ENCODE results near the gene MATN3. TPM values are rescaled to one million over a fixed set of nuclear protein-coding genes. Genes with fewer than 3 reads are reported as not detected.

Gene MATN3
- polyA plus RNA-seq, 1 of the 3 experiments (the other 2 are of a cell fraction), result 5.9 TPM

GRCh38 chr2:20054931-20055330 is 42.5 kb upstream of the MATN3 start:
- Histone ChIP-seq H3K4me2 (no peak overlapping the region), H4K20me1 (ENCODE audit: insufficient read depth) (no peaks in the 10 kb centered on the region), H3K27me3 (ENCODE audit: insufficient read depth) (no peaks in the 10 kb centered on the region), H3K79me2 (ENCODE audit: insufficient read depth) (peaks cover 23% of the 10 kb centered on the region), H3K27ac (ENCODE audit: low read depth in 2 of 2, low read length in 1 of 2) (no peak overlapping the region), H3K4me1 (ENCODE audit: control insufficient read depth in 1 of 2, insufficient read depth in 2 of 2, low read depth in 1 of 2, low read length in 1 of 2) (peaks cover 0 to 11% of the 10 kb centered on the region in 2 experiments; a peak in 2 of 4 replicates), H3K9me3 (no peaks in the 10 kb centered on the region), H3F3A (replicated peaks; ENCODE audit: insufficient read depth) (peaks cover 3% of the 10 kb centered on the region), H3K9me2 (no peaks in the 10 kb centered on the region), H3K4me3 (ENCODE audit: low read depth in 2 of 2, low read length in 1 of 2) (no peak overlapping the region), H3K36me3 (replicated peaks in 1 of 2; ENCODE audit: control insufficient read depth in 1 of 2, insufficient read depth in 2 of 2, low read length in 1 of 2) (no peaks in the 10 kb centered on the region), H2AFZ (ENCODE audit: low read depth) (no peak overlapping the region), H3K9ac (no peak overlapping the region)
- no peak for DNase-seq
- CTCF ChIA-PET, result interaction anchor here (1.2 to 2.8 kb wide), 7 partner anchors 8 to 44 kb away, joined by 4 to 13 read pairs (median 5); no protein-coding TSS in a partner anchor
- POLR2A ChIA-PET, result no interaction called here
- TF ChIP-seq NFIC (IDR thresholded peaks at IDR 0.05; ENCODE audit: borderline replicate concordance) (no peak), MEF2A (IDR thresholded peaks at IDR 0.05; ENCODE audit: borderline replicate concordance, low read depth) (no peak), REST (IDR thresholded peaks at IDR 0.05; ENCODE audit: low read depth, low read length) (no peak), TEAD4 (IDR thresholded peaks at IDR 0.05; ENCODE audit: borderline replicate concordance, insufficient read depth) (no peak), GATA2 (CRISPR knock-in tag; IDR thresholded peaks at IDR 0.05) (no peak), RAD21 (IDR thresholded peaks at IDR 0.05; ENCODE audit: low read length) (no peak), CHD2 (IDR thresholded peaks at IDR 0.05; ENCODE audit: low read length, partially characterized antibody) (no peak), FOSL2 (IDR thresholded peaks at IDR 0.05; ENCODE audit: borderline replicate concordance, low read depth) (no peak), IRF3 (IDR thresholded peaks at IDR 0.05; ENCODE audit: low read depth, low read length) (no peak), TCF12 (IDR thresholded peaks at IDR 0.05) (no peak), TAF1 (IDR thresholded peaks at IDR 0.05; ENCODE audit: borderline replicate concordance, low read depth, low read length) (no peak), FOXM1 (IDR thresholded peaks at IDR 0.05; ENCODE audit: low read depth) (no peak)
- WGBS (ENCODE audit: low lambda C conversion rate), result 80% methylated on average over 3 of the region's 3 CpGs

- POLR2A ChIA-PET, result no interaction called here
- CTCF ChIA-PET, result interaction anchor here (0.8 to 2.8 kb wide), 7 partner anchors 8 to 44 kb away, joined by 3 to 13 read pairs (median 5); no protein-coding TSS in a partner anchor
- WGBS (ENCODE audit: low lambda C conversion rate), result 89% methylated on average over 6 of the region's 6 CpGs
These were observed 41.7 kb upstream of the MATN3 start for GRCh38 chr2:20054119-20054518.

More at GRCh38 chr2:20054119-20054518, 41.7 kb upstream of the MATN3 start:
- peaks cover 3% of the 10 kb centered on the region for H3F3A ChIP-seq (replicated peaks; ENCODE audit: insufficient read depth)
- H3K4me1 ChIP-seq (ENCODE audit: control insufficient read depth in 1 of 2, insufficient read depth in 2 of 2, low read depth in 1 of 2, low read length in 1 of 2), result peaks cover 0 to 20% of the 10 kb centered on the region in 2 experiments; a peak in 3 of 4 replicates
- no peaks in the 10 kb centered on the region for H3K27me3 ChIP-seq (ENCODE audit: insufficient read depth)
- no peak overlapping the region for H3K4me2 ChIP-seq
- no peak overlapping the region for H3K27ac ChIP-seq (ENCODE audit: low read depth in 2 of 2, low read length in 1 of 2)
- no peaks in the 10 kb centered on the region for H3K36me3 ChIP-seq (replicated peaks in 1 of 2; ENCODE audit: control insufficient read depth in 1 of 2, insufficient read depth in 2 of 2, low read length in 1 of 2)
- no peak overlapping the region for H3K4me3 ChIP-seq (ENCODE audit: low read depth in 2 of 2, low read length in 1 of 2)
- no peak overlapping the region for H2AFZ ChIP-seq (ENCODE audit: low read depth)
- H3K9me2 ChIP-seq, result no peaks in the 10 kb centered on the region
- DNase-seq, result no peak
- H3K9me3 ChIP-seq, result no peaks in the 10 kb centered on the region
- no peak overlapping the region for H3K9ac ChIP-seq
- no peak for TF ChIP-seq NFIC (IDR thresholded peaks at IDR 0.05; ENCODE audit: borderline replicate concordance)
- TF ChIP-seq EZH2phosphoT487 (IDR thresholded peaks at IDR 0.05; ENCODE audit: borderline replicate concordance, low read depth), result no peak
- TF ChIP-seq NRF1 (IDR thresholded peaks at IDR 0.05; ENCODE audit: low read depth, low read length), result no peak
- TF ChIP-seq FOXJ3 (CRISPR knock-in tag; IDR thresholded peaks at IDR 0.05), result no peak
- no peak for TF ChIP-seq ELF1 (IDR thresholded peaks at IDR 0.05)
- TF ChIP-seq GATA2 (CRISPR knock-in tag; IDR thresholded peaks at IDR 0.05), result no peak
- no peak for TF ChIP-seq FOSL2 (IDR thresholded peaks at IDR 0.05; ENCODE audit: borderline replicate concordance, low read depth)
- no peak for TF ChIP-seq TAF1 (IDR thresholded peaks at IDR 0.05; ENCODE audit: borderline replicate concordance, low read depth, low read length)
- no peak for TF ChIP-seq MXI1 (IDR thresholded peaks at IDR 0.05; ENCODE audit: low read depth, low read length)
- no peak for TF ChIP-seq USF2 (IDR thresholded peaks at IDR 0.05; ENCODE audit: borderline replicate concordance, low read depth, low read length)
- no peak for TF ChIP-seq MAX (IDR thresholded peaks at IDR 0.05; ENCODE audit: low read depth)
- no peak for TF ChIP-seq YY1 (IDR thresholded peaks at IDR 0.05; ENCODE audit: low read depth)
- TF ChIP-seq FOXM1 (IDR thresholded peaks at IDR 0.05; ENCODE audit: low read depth), result no peak
- no peak for TF ChIP-seq POLR2AphosphoS5 (IDR thresholded peaks at IDR 0.05; ENCODE audit: low read depth, low read length)
- TF ChIP-seq RCOR1 (IDR thresholded peaks at IDR 0.05; ENCODE audit: low read length), result no peak
- TF ChIP-seq TCF12 (IDR thresholded peaks at IDR 0.05), result no peak
- H4K20me1 ChIP-seq (ENCODE audit: insufficient read depth), result peaks cover 6% of the 10 kb centered on the region
- H3K79me2 ChIP-seq (ENCODE audit: insufficient read depth), result peaks cover 31% of the 10 kb centered on the region

Measured in SK-N-SH (cell line).